Naive thymus-derived CD8-positive, alpha-beta T cell (primary cell): ENCODE results near the gene WDR18. TPM values are rescaled to one million over a fixed set of nuclear protein-coding genes. Genes with fewer than 3 reads are reported as not detected.
A peak's percentile ranks its signal among the peaks of the same experiment; 100 is the strongest.

ENCODE experiments used
- ATAC-seq, 2 donors: fragments of 150-1000 bp; cut with Tn5 transposase in 1 of 2; sonication (Bioruptor Pico), chemical (Tn5 transposase) in 1 of 2; 1 replicate in 1 of 2; 2 replicates in 1 of 2; pipeline ENCODE4 v1.10.0; 2021; ENCODE audit warnings: mild to moderate bottlenecking in 2 of 2, moderate library complexity in 2 of 2
- POLR2A ChIA-PET: fragments of 350-600 bp; sonication (Branson Sonifier 250); formaldehyde crosslinking; loops from one replicate; lab custom pipeline; 2021; ENCODE audit warnings: antibody characterized with exemption; lab: Charles Lee
- DNase-seq, 10 donors: peaks; one replicate each; pipeline versions ENCODE4 v3.0.0 to v3.0.0-alpha.2; 2020 to 2022
- H3K27ac Mint-ChIP-seq, 10 donors: one replicate each; pipeline ENCODE4 v1.8.0; 2020 to 2022; ENCODE audit warnings: mild to moderate bottlenecking in 10 of 10, mixed read lengths in 10 of 10, moderate library complexity in 4 of 10, inconsistent platforms in 1 of 10
- H3K27me3 Mint-ChIP-seq, 5 donors: one replicate each; pipeline ENCODE4 v1.8.0; 2021 to 2022; ENCODE audit warnings: mixed read lengths in 5 of 5
- H3K36me3 Mint-ChIP-seq, 3 donors: one replicate each; pipeline ENCODE4 v1.8.0; 2020 to 2022; ENCODE audit warnings: mixed read lengths in 3 of 3, mild to moderate bottlenecking in 2 of 3, inconsistent platforms in 1 of 3
- H3K4me1 Mint-ChIP-seq, 4 donors: one replicate each; pipeline ENCODE4 v1.8.0; 2021 to 2022; ENCODE audit warnings: mixed read lengths in 4 of 4
- H3K4me3 Mint-ChIP-seq, 10 donors: one replicate each; pipeline ENCODE4 v1.8.0; 2020 to 2022; ENCODE audit warnings: mild to moderate bottlenecking in 10 of 10, mixed read lengths in 10 of 10, moderate library complexity in 6 of 10, inconsistent platforms in 1 of 10
- H3K9me3 Mint-ChIP-seq, 9 donors: one replicate each; pipeline ENCODE4 v1.8.0; 2020 to 2022; ENCODE audit warnings: mixed read lengths in 9 of 9, mild to moderate bottlenecking in 3 of 9, inconsistent platforms in 1 of 9, moderate library complexity in 1 of 9
- polyA plus RNA-seq, 3 donors: library from polyadenylated mRNA; unstranded; fragments of 300-500 nt; fragmentation: Illumina TruSeq; gene quantifications; one replicate each; pipeline ENCODE4 v1.2.3, GENCODE V29; 2021
- total RNA-seq, 8 experiments: library from RNA in 2 of 8; stranded (reverse) in 2 of 8; gene quantifications; one replicate each; pipeline ENCODE4 v1.2.3 and lab custom pipeline; 2021 to 2026

The WDR18 gene
- total and polyA plus RNA-seq, 5 experiments from 2014 or later: 50.6 to 72.7 (median 54.1) TPM

DNA sequence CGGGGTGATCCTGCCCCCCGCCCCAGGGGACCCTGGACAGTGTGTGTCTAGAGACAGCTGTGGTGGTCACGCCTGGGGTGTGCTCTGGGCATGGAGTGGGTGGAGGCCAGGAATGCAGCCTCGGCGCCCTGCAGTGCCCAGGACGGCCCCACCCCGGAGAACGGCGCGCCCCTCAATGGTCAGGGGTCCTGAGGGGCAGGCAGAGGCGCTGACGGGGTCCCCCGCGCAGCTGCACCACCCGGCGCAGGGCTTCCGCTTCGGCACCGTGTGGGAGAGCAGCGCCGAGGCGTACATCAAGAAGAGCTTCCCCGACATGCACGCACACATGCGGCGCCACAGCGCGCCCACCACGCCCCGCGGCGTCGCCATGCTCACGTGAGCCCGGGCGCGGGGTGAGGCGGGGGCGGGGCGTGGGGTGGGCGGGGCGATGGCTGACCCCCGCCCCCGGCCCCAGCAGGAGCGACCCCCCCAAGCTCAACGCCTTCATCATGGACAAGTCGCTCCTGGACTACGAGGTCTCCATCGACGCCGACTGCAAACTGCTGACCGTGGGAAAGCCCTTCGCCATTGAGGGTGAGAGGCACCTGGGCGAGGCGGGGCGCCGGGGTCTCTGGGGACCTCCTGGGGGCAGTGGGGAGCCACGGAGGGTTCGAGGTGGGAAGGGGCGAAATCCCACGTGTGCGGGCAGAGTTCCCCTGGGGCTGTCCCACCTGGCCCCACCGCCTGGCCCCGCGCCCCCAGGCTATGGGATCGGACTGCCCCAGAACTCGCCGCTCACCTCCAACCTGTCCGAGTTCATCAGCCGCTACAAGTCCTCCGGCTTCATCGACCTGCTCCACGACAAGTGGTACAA is 23.5 kb downstream of the WDR18 start:
- H3K4me1 Mint-ChIP-seq: peaks cover 1 to 5% (median 3%) of the 10 kb centered on the region in 4 donors
- peaks cover 0 to 1% (median 0%) of the 10 kb centered on the region in 5 donors for H3K27me3 Mint-ChIP-seq
- ATAC-seq (no peak), DNase-seq (no peak)
- H3K9me3 Mint-ChIP-seq: no peaks in the 10 kb centered on the region
- POLR2A ChIA-PET: interaction anchor here (0.9 to 3.3 kb wide), 2 partner anchors 8 to 82 kb away, joined by 3 to 13 read pairs; no protein-coding TSS in a partner anchor
- no peak overlapping the region for H3K4me3 Mint-ChIP-seq
- H3K36me3 Mint-ChIP-seq: peaks cover 0 to 16% (median 0%) of the 10 kb centered on the region in 3 donors
- H3K27ac Mint-ChIP-seq: peak overlapping the region in 1 of 10 donors; percentile 78

DNA sequence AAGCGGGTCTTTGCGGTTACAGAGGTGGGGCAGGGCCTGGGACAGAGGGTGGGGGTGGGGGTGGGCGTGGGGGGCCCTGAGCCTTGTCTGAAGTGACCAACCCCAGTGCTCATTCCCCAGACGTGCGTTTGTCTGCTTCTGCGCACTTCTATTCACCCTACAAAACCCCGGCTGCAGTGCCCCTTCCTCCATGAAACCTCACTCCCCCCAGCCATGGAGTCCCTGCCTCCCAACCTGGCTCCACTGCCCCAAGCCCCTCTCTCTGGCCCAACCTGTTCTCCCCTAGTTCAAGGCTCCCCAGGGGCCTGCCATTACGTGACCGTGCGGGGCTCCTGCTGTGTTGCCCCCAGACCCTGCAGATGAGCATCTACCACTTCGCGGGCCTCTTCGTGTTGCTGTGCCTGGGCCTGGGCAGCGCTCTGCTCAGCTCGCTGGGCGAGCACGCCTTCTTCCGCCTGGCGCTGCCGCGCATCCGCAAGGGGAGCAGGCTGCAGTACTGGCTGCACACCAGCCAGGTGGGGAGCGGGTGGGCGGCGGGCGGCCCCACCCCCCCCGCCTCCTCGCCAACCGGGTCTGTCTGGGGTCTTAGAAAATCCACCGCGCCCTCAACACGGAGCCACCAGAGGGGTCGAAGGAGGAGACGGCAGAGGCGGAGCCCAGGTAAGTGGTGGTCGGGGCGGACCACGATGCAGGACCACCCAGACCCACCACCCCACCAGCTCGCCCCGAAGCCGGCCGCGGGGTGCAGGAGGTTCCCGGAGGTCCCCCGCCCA is 24.3 kb downstream of the WDR18 start:
- peaks cover 0 to 16% (median 0%) of the 10 kb centered on the region in 3 donors for H3K36me3 Mint-ChIP-seq
- no peak for DNase-seq
- no peaks in the 10 kb centered on the region for H3K9me3 Mint-ChIP-seq
- POLR2A ChIA-PET: no interaction called here
- no peaks in the 10 kb centered on the region for H3K27me3 Mint-ChIP-seq
- no peak for ATAC-seq
- peaks cover 0 to 5% (median 2%) of the 10 kb centered on the region in 4 donors for H3K4me1 Mint-ChIP-seq
- H3K4me3 Mint-ChIP-seq: no peak overlapping the region
- peak overlapping the region in 2 of 10 donors; percentile 73 to 86 for H3K27ac Mint-ChIP-seq

DNA sequence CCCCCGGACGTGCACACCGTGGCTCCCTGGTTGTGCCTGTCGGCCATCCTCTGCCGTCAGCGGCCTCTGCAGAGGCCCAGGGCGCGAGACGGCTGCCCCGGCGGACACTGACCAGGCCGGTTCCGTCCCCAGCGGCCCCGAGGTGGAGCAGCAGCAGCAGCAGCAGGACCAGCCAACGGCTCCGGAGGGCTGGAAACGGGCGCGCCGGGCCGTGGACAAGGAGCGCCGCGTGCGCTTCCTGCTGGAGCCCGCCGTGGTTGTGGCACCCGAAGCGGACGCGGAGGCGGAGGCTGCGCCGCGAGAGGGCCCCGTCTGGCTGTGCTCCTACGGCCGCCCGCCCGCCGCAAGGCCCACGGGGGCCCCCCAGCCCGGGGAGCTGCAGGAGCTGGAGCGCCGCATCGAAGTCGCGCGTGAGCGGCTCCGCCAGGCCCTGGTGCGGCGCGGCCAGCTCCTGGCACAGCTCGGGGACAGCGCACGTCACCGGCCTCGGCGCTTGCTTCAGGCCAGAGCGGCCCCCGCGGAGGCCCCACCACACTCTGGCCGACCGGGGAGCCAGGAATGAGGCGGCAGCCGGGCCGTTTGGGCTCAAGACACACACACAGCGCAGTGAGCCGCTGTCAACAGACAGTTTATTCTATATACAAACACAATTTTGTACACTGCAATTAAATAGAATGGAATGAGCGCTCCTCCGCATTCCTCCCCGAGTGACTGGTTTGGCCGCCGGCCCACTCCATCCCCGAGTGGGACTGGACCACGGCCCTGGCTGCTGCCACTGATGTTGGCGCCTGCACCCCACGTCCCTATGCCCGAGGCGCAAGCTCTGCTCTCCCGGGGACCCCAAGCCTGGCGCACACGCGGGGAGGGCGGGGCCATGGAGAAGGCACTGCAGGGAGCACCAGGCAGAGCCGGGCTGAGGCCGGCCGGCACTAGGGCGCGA is 25.2 kb downstream of the WDR18 start:
- ATAC-seq (no peak), DNase-seq (no peak)
- peaks cover 0 to 6% (median 3%) of the 10 kb centered on the region in 4 donors for H3K4me1 Mint-ChIP-seq
- H3K4me3 Mint-ChIP-seq: no peak overlapping the region
- H3K27me3 Mint-ChIP-seq: no peaks in the 10 kb centered on the region
- no peaks in the 10 kb centered on the region for H3K9me3 Mint-ChIP-seq
- POLR2A ChIA-PET: interaction anchor here (1.1 kb wide), 1 partner anchor 10 kb away, joined by 5 read pairs; no protein-coding TSS in a partner anchor
- H3K27ac Mint-ChIP-seq: peak overlapping the region in 1 of 10 donors; percentile 9
- H3K36me3 Mint-ChIP-seq: peaks cover 0 to 18% (median 0%) of the 10 kb centered on the region in 3 donors

GRCh38 chr19:1009981-1010538 is 25.9 kb downstream of the WDR18 start:
- ATAC-seq: no peak
- Mint-ChIP-seq H3K27ac (no peak overlapping the region), H3K9me3 (no peaks in the 10 kb centered on the region), H3K36me3 (peaks cover 0 to 18% (median 0%) of the 10 kb centered on the region in 3 donors), H3K4me3 (no peak overlapping the region), H3K27me3 (no peaks in the 10 kb centered on the region), H3K4me1 (peaks cover 0 to 6% (median 3%) of the 10 kb centered on the region in 4 donors)
- POLR2A ChIA-PET: interaction anchor here (1.1 kb wide), 1 partner anchor 9 kb away, joined by 5 read pairs; no protein-coding TSS in a partner anchor
- no peak for DNase-seq

- POLR2A ChIA-PET: interaction anchor here (1.1 kb wide), 1 partner anchor 9 kb away, joined by 5 read pairs; no protein-coding TSS in a partner anchor
- ATAC-seq (no peak), DNase-seq (no peak)
- peaks cover 3 to 7% (median 5%) of the 10 kb centered on the region in 4 donors for H3K4me1 Mint-ChIP-seq
- H3K9me3 Mint-ChIP-seq: no peaks in the 10 kb centered on the region
- peak overlapping the region in 1 of 10 donors; percentile 59 for H3K27ac Mint-ChIP-seq
- peaks cover 0 to 18% (median 0%) of the 10 kb centered on the region in 3 donors for H3K36me3 Mint-ChIP-seq
- H3K27me3 Mint-ChIP-seq: no peaks in the 10 kb centered on the region
- H3K4me3 Mint-ChIP-seq: peak overlapping the region in 1 of 10 donors; percentile 63
Measured at GRCh38 chr19:1010586-1011510, 26.7 kb downstream of the WDR18 start.

DNA sequence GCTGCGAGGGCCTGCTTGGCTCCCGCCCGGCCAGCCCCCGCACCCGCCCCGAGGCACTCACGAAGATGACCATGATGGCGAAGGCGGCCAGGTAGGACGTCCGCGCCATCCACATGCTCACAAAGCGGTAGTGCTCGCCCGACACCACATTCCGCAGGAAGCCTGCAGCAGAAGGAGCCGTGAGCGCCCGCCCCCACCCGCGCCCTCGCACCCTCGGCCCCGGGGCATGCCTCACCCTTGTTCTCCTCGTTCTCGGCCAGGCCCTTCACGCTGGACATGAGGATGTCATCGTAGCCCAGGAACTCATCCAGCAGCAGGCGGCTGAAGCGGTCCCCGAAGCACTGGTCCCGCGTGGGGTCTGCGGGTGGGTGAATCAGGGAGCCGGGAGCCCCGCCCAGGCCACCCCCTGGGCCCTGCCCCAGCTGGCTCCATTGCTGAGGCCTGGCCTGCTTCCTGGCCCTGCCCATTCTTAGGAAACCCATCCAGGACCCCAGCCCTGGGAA is 27.7 kb downstream of the WDR18 start:
- H3K27ac Mint-ChIP-seq: no peak overlapping the region
- H3K4me3 Mint-ChIP-seq: no peak overlapping the region
- ATAC-seq: no peak
- no peaks in the 10 kb centered on the region for H3K27me3 Mint-ChIP-seq
- peaks cover 4 to 13% (median 12%) of the 10 kb centered on the region in 4 donors for H3K4me1 Mint-ChIP-seq
- no peaks in the 10 kb centered on the region for H3K9me3 Mint-ChIP-seq
- DNase-seq: no peak
- H3K36me3 Mint-ChIP-seq: peaks cover 0 to 17% (median 0%) of the 10 kb centered on the region in 3 donors
- POLR2A ChIA-PET: interaction anchor here (0.6 to 22.1 kb wide), 5 partner anchors 9 to 199 kb away, joined by 3 to 1566 read pairs (median 4); partner anchors contain the start of genes ARHGAP45 and TMEM259

DNA sequence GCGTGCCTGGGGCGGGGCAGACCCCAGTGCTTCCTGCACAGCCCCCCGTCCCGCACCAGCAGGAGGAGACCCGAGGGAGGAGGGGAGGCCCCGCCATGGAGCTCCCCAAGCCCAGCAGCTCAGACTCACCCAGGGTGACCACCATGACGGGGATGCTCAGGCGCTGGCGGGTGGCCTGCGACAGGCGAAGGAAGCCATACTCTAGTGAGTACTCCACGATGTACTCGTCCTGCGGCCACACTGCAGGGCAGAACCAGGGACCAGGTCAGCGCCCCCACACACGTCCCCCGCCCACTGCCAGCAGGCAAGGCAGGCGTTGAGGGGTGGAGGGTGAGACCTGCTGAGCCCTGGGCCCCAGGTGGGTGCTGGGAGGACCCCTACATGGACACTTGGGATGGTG is 28.2 kb downstream of the WDR18 start:
- no peak for DNase-seq
- Mint-ChIP-seq H3K36me3 (peaks cover 0 to 18% (median 0%) of the 10 kb centered on the region in 3 donors), H3K9me3 (no peaks in the 10 kb centered on the region), H3K27me3 (no peaks in the 10 kb centered on the region), H3K27ac (no peak overlapping the region), H3K4me1 (peaks cover 7 to 18% (median 16%) of the 10 kb centered on the region in 4 donors), H3K4me3 (no peak overlapping the region)
- ATAC-seq: no peak
- POLR2A ChIA-PET: interaction anchor here (0.6 to 22.1 kb wide), 6 partner anchors 8 to 198 kb away, joined by 3 to 1566 read pairs (median 4); partner anchors contain the start of genes ARHGAP45 and TMEM259

DNA sequence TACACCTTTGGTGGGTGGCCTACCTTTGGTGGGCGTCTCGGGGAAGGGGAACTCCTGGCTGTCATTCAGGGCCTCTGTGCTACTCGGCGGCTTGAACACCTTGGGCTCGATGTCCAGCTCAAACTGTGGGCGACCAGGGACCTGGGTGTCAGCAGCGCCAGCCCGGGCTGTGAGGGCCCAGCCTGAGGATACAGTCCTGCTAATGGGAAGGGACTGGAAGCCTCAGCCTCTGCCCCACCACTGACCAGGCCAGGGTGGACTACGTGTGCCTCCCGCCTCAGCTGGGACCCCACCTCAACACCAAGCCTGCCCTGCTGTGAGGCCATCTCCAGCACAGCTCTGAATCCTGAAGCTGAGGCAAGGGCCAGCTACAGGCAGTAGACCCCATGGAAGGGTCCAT is 29.1 kb downstream of the WDR18 start:
- Mint-ChIP-seq H3K27me3 (no peaks in the 10 kb centered on the region), H3K36me3 (peaks cover 0 to 18% (median 0%) of the 10 kb centered on the region in 3 donors), H3K4me1 (peaks cover 11 to 26% (median 24%) of the 10 kb centered on the region in 4 donors), H3K27ac (peak overlapping the region in 1 of 10 donors; percentile 11), H3K9me3 (no peaks in the 10 kb centered on the region), H3K4me3 (no peak overlapping the region)
- no peak for ATAC-seq
- POLR2A ChIA-PET: interaction anchor here (1.1 to 22.1 kb wide), 4 partner anchors 16 to 64 kb away, joined by 3 to 1566 read pairs (median 7); partner anchors contain the start of gene ARHGAP45
- DNase-seq: no peak

DNA sequence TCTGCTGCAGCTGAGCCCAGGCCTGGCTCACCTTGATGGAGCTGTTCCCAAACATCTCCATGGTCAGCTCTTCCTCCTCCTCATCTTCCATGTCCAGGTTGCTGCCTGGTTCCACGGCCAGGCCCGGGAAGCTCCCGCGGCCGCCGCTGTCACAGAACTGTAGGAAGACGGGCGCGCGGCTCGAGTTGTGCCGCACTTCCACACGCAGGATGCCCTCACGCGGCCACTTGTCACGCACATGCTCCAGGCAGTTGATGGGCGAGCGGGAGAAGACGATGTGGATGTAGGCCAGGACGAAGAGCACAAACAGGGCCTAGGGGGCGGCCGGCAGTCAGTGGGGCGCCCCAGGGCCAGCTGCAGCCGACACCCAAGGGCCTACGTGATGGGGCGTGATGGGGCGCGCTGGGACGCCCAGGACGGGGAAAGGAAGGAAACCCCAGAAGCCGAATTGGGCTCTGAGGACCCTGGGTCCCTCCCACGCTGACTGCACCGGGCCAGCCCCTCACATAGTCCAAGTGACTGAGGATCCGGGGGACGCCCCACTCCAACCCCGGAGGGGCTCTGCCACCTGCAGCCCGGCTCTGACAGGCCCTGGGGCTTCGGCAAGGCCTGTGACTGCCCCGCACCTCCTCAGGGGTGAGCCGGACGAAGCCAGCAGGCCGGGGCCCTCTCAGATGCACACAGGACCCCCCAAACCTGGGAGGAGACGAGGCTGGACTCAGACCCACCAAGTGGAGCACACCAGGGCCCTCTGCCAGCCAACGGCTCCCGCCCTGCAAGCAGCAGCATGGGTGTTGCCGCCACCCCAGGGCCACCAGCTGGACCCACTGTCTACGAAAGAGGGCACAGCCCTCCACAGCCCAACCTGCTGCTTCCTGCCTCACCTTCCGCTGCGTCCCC is 30.3 kb downstream of the WDR18 start:
- peak overlapping the region in 1 of 10 donors; percentile 41 for H3K4me3 Mint-ChIP-seq
- H3K4me1 Mint-ChIP-seq: peaks cover 11 to 36% (median 34%) of the 10 kb centered on the region in 4 donors
- ATAC-seq (no peak), DNase-seq (no peak)
- no peaks in the 10 kb centered on the region for H3K27me3 Mint-ChIP-seq
- H3K9me3 Mint-ChIP-seq: no peaks in the 10 kb centered on the region
- peaks cover 0 to 20% (median 0%) of the 10 kb centered on the region in 3 donors for H3K36me3 Mint-ChIP-seq
- peak overlapping the region in 3 of 10 donors; percentile 69 to 78 (median 77) for H3K27ac Mint-ChIP-seq
- POLR2A ChIA-PET: interaction anchor here (0.5 to 22.1 kb wide), 8 partner anchors 9 to 119 kb away, joined by 3 to 1566 read pairs (median 6); partner anchors contain the start of gene ARHGAP45
